Inferior parietal cortex (tissue), 1 donor: ENCODE measurements around the gene MDGA2.
"Not testable (repeated sequence)": the region's sequence is repeated elsewhere in the genome, so short reads cannot be mapped to it uniquely, and the experiment has no call there.

Experiments
- DNase-seq: peaks from one replicate; pipeline ENCODE4 v3.0.0-alpha.2; 2016; ENCODE audit errors: extremely low spot score

MDGA2 gene

DNA sequence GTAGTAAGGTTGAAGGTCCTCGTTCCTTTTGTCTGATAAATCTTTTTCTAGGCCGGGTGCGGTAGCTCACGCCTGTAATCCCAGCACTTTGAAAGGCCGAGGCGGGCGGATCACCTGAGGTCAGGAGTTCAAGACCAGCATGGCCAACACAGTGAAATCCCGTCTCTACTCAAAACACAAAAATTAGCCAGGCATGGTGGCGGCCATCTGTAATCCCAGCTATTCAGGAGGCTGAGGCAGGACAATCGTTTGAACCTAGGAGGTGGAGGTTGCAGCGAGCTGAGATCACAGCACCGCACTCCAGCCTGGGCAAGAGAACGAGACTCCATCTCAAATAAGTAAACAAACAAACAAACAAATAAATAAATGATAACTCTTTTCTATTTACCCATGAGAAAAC, 51.3 kb downstream of the MDGA2 start:
- not testable (repeated sequence) for DNase-seq

DNA sequence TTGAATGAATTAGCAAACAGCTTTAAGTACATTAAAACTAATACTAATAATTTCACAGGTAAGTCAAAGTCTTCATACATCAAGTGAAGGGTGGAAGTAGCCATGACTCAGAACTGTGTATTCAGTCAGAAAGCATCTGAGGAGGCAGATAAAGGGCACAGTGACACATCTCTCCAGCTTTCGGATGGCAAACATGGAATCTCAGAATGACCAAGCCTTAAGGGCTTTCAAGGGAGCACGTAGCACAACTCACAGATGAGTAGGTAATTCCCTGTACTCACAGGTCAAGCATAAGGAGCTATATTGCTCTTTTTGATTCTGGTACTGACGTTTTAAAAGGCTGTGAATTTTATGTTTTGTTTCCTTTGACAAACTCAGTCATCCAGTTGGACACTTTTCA, 56.0 kb downstream of the MDGA2 start:
- DNase-seq: no peak

DNA sequence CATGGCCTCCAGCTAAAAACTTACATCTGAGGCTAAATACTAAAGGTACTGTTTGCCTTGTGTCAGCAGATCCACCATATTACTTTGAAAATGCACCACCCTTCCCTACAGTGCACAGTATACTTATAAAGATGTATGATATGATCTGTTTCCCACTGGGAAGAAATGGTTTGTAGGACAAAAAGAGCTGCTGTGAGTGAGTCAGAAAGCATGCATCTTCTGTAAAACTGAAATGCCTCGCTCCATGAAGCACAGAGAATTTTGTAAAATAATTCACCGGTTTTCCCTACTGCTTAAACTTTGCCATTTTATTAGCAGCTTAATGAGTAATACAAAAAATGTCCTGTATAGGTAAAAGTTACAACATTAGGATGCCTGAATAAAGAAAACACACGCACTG, 68.8 kb downstream of the MDGA2 start:
- DNase-seq: no peak

DNA sequence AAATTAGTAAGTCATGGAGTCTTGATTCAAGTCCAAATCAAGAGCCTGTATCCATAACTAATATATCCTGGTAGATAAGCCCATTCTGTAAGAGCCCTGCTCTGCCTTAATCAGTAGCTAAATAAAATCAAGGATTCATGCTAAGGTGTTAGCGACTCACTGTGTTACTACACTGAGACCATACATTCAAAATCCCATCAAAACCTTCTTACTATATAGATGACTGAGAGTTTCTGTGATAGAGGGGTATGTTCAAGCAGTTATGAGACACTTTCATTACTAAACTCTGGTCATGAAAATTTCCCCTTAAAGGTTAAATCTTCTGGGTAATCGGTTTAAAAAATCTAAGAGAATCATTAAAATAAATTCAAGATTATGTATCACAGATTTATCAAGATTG, 78.5 kb downstream of the MDGA2 start:
- DNase-seq: no peak

DNA sequence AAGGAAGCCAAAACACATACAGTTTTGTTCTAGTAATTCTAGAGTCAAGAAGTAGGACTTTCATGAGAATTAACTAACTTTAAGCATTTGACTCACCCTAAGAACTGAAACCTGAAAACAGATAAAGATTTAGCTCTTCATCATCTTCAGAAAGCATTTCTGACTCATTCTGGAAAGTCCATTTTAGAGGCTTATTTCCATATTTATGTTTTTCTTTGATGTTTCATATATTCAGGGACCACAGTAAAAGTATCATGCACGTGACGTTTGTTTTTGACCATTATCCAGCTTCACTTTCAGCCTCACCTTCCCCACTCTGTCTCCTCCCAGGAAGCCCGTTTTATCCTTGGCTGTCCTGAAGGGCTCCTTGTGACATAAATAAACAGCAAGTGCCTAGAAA, 79.2 kb downstream of the MDGA2 start:
- no peak for DNase-seq

DNA sequence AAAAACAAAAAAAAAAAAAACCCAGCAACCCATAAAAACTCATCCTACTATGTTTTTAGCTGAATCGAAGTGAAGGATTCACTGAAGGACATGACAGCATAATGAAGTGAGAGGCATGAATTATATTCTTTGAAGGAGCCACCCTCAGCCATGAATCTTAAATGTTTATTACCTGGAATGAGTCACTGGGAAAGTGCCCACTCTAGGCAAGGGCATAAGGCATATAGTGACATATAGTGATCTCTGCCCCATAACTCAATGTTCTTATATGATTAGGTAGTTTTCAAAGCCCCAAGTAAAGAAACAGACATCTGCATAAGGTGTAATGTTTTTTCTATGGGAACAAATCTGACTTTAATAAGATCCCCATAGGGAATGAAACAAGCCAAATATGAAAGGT, 79.9 kb downstream of the MDGA2 start:
- DNase-seq: no peak

DNA sequence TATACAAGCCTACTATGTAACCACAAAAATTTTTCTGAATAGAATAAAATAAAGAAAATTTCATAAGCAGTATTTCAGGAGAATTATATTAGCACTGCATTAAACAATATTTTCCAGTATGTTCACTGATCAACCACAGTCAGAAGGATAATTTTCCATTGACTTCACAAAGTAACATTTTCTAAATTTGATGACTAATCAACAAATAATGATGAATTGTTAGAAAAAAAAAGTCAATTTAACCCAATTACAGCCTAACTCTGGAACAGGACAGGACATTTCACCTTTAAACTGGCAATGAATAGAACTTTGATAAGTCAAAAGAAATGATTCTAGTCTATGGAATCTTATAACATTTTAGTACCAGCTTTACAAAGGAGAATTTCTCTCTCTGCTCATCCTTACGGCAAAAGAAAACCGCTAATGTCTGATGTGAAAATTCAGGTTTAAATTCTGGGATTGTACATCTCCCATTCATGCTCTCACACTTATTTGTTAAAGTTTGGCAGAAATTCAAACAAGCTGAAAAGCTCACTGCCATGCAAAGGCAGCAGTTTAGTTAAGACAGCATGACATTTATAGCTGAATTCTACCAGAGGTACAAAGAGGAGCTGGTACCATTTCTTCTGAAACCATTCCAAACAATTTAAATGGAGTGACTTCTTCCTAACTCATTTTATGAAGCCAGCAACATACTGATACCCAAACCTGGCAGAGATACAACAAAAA, 84.5 kb downstream of the MDGA2 start:
- DNase-seq: no peak

DNA sequence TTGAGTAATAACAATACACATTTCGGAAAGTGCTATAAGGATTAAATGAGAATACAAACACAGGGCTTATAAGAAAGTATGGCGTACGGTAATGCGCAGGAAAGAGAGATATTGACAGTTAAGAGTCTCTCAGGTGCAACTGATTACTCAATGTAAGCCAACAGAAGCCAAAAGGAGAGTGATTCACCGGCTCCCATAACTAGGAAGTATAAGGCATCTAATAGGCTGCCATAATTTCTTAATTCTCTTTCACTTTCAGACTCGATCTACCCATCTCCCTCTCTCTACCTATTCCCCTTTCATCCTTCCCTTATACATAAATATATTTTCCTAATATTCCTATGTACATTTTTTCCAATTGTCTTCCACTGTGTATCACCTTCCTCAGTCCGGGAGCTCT, 90.0 kb downstream of the MDGA2 start:
- no peak for DNase-seq

DNA sequence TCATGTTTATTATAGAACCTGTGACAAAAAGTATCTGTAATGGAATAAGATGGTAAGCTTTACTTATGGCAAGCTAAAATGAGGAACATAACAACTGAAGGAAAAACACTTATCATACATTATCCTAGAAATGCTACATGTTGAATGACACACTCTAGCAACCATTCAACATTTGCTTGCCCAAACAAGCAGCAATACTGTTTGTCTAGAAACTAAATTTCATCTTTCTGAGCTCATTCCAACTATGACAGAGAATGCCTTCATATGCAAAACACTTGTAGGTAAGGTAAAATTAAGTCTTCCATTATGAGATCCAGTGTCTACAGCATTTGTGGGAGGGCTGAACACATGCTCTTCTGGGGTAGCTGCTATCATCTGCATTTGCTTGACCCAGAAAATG, 108.1 kb downstream of the MDGA2 start:
- no peak for DNase-seq

DNA sequence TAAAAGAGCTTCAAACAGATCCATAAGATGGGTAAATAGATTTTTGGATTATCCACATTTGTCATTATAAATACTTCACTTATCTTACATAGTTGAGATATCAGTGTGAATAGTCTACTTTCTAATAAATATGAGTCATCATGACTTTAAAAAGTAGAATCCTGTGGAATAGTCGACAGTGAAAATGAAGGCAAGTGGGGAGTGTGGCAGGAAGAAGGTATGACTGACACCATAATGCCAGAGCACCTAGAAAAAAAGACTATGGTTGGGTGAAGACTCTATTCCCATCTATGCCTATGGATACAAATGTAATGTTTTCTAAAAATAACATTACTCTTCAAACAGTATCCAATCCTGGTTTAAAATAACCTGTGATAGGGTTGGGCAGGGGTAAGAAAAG, 117.5 kb downstream of the MDGA2 start:
- DNase-seq: no peak

DNA sequence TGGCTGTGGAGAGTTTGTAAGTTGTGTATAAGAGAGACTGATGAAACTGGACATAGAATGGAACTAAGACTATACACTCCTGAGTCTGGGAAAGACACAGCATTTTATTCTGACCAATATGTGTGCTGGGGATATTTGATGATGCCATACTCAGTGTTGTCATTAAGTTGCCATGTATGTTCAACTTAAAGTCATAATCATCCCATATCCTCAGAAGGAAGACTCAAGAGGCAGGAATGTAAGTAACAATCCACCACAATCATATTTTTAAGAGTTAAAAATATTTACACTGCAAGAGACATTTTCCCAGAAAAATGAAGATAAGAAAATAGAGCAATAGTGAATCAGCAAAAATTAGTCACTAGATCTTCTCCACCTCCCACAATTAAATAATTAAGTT, 120.1 kb downstream of the MDGA2 start:
- DNase-seq: no peak

DNA sequence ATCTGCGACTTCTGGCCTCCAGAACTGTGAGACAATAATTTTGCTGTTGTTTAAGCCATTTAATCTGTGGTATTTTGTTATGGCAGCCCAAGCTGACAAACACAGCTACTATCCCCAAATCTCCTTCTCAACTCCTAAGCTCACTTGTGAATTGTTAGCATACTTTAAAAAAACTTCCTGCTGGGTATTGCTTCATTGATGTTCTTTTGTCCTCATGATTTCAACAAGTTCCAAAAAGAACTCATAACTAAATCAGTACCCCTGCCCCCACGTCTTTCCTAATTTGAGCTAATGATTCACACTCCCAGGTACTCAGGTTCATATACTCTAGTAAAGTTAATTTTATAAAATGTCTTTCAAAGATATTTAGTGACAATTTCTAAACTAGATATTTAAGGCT, 125.5 kb downstream of the MDGA2 start:
- DNase-seq: no peak

DNA sequence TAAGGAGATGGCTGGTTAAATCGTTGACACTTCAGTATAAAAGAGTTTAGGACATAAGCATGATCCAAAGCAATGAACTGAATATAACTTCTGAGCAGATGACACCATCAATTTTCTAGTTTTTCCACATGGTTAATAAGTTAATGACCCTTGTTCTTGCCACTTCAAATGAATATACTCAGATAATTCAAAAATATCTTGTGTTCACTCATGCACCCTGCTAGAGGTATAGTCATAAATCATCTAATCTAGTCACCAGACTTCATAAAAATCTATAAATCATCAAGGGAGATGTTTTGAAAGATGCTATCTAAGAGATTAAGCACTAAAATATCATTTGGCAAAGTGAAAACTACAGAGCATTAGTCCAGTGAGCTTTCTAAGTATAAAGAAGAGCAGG, 131.9 kb downstream of the MDGA2 start:
- no peak for DNase-seq

DNA sequence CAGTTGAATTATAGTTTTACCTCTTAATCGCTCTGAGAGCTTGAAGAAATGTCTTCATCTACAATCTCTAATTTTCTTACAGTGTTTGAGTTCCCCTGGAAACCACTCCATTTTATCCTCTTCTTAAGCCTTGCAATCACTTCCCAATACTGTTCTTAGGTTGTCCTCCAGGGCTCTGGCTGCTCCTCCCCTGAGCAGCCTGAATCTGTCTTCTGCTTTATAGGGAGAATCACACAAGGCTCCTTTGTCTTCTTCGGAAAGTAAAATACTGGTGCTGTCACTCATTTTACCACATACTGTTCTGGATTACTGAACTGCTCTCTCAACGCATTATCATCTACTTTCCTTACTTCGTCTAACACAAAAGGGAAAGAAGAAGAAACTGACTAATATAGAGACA, 133.7 kb downstream of the MDGA2 start:
- DNase-seq: no peak

DNA sequence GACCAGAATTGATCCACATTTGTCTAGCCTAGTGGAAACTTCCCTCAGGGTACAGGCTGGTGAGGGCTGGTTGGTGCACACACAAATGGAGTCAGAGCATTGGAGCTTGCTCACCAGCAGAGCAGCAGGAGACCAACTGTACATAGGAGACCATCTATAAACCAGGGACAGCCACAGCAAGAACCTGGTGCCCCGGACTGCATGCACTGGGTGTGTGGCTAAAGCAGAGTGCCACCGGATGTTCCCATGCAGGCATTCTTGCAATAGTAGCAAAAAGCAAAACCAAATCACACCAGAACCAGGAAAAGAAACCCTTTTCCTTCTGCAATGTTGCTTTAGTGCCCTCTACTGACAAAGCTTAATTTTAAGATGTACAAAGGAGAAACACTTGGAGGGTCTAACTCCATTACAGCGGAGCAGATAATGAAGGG, 136.4 kb downstream of the MDGA2 start:
- peak; percentile 77 for DNase-seq

DNA sequence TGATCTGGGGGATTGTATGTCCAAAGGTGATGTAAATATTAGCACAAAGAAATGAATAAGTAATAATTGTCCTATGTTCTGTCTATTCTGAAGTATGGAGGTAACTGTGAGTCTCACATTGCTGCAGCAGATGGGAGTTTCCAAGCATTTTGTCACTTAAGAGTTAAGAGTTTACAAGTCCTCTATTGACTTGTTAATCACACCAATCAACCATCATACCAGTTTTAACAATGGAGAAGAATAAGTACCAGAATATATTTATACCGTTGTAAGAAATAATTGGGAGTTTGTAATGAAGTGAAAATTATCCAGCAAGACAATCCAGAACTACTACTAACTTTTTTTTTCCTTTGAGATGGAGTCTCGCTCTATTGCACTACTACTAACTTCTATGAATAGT, 139.1 kb downstream of the MDGA2 start:
- DNase-seq: no peak

DNA sequence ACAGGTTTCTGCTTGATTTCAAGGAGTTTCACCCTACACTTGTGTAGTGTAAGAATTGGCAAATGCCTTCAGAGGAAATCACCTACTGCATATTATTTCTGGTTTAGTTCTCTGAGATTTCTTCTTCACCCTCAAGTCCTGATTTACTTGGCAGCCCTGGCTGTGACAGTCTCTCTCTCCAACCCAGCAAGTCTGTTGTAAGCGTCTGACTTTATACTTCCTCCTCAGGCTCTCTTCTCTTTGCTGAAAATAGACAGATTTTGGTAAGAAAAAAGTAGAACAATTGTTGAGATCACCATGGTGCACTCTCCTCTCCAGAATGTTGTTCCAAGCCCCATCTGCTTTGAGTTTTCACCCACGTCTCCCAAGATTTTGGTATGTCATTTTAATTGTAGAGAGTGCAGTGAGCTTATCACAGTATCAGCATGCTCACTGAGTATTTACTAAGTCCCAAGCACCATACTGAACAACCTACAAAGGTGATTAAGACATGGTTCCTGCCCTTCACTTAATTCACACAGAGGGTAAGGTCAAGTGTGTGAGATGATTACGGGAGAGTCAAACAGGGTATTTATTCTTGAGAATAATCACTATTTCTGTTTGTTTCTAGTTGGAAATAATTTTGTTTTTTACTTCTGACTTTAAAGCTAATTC, 148.7 kb downstream of the MDGA2 start:
- DNase-seq: peak; percentile 52

DNA sequence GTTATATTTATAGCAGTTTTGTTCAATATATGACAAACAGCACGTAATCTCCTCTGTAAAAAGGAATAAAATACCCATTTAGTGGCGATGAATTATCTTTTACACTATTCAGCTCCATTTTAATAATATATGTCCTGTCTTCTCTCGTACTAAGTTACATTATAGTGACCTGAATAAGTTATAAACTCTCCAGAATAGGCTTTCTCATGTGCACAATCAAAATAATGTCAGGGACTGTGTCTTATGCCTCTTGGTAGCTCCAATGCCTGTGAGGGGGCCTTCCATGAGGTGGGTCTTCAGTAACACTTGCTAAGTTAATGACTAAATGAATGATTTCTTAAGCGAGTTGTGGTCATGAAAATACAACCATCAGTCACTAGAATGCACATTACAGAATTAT, 150.9 kb downstream of the MDGA2 start:
- DNase-seq: no peak

DNA sequence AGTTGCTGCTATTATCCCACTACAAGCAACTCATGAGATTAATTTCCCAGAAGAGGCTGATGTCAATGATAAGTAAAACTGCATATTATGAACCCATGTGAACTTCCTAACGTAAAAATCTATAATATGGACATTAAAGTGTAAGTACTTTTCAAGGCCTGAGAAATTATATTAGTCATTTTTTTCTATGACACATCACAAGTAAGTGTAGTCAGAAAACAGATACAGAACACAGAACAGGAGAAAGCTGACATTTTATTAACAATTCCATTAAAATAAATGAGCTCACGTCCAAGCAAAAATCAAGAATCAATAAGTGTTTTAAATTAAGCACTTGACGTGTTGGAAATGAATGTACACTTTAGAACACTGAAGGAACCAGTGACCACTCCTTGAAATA, 155.0 kb downstream of the MDGA2 start:
- DNase-seq: no peak

DNA sequence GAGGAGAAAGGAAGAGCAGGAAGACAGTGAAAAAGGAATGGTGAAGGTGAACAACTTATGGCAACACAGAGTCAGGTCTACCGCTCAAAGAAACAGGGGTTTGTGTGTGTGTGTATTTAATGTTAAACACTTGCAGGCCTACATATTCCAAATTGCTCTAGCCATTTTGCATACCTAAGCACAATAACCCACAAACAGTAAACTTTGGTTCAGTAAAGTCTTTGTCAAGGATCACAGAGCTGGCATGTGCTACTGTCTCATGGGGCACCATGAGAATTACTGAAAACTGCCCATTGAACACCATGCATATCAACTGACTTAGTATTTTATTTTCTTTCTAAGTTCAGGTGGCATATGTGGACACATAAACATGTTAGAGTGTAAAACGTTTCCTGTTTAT, 163.6 kb downstream of the MDGA2 start:
- DNase-seq: no peak

DNA sequence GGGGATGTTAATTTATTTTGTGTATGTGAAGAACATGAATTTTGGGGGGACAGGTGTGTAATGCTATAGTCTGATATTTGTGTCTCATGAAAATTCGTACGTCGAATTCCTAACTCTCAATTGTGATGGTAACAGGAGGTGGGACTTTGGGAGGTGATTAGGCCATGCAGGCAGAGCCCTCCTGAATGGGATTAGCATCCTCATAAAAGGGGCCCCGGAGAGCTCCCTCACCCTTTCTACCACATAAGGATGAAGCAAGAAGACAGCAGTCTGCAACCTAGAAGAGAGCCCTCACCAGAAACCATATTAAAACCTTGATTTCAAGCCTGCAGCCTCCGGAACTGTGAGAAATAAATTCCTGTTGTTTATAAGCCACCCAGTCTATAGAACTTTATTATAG, 165.4 kb downstream of the MDGA2 start:
- no peak for DNase-seq

DNA sequence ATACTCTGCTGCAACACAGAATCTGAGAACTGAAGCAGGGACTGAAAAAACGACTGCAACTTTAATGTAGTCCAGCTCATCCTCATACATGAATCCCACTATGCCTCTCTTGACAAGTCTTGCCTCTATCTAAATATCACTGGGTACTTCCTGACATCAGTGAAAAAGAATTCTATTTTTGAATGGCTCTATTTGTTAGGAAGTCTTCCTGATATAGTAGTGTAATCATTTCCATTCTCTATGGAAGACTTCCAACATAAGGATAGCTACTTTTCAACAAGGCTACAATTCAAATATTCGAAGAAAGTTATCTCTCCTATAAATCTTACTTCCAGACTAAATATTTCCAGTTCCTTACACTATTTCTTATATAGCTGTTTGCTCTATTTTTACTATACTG, 167.5 kb downstream of the MDGA2 start:
- DNase-seq: no peak

DNA sequence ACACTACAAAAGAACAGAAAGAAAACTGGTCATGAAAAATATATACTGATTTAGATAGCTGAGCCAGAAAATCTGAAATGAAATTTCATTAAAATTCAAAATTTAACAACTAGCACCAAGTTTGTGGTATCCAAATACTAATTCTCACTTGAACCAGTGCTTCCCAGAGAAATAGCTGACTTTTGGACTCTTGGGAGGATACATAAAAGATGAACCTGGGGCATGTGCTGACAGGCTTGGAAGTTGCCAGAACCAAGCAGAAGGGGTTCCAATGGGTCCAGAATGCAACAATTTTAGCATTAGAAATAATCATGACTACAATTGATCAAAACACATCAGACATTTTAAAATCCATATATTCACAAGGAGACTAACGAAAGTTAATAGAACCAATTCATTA, 175.0 kb downstream of the MDGA2 start:
- DNase-seq: no peak

DNA sequence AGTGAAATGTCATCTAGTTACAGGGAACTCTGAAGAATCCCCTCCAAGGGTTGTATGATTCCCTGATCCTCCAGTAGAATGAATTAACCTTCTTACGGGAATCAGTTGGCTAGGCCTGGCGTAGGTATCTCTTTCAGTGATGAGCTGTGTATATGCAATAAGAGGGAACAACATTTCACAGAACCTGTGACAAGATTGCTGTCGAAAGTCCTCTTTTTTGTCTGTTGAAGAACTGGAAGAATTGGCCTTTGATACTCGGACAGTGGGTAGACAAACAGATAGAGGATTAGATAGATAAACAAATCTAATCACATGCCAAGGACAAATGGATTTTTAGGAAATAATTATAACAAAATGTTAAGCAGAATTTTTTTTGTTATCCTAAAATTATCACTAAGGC, 184.6 kb downstream of the MDGA2 start:
- DNase-seq: no peak
